Activated naive CD8-positive, alpha-beta T cell (primary cell): Measurements from ENCODE around the gene PAPPA.

Experiments
- H3K27ac Mint-ChIP-seq: one replicate; pipeline ENCODE4 v1.8.0; 2021; ENCODE audit warnings: mixed read lengths
- H3K27me3 Mint-ChIP-seq: one replicate; pipeline ENCODE4 v1.8.0; 2021; ENCODE audit warnings: mixed read lengths
- H3K36me3 Mint-ChIP-seq: one replicate; pipeline ENCODE4 v1.8.0; 2021; ENCODE audit warnings: mixed read lengths
- H3K4me1 Mint-ChIP-seq: one replicate; pipeline ENCODE4 v1.8.0; 2021; ENCODE audit warnings: low read depth, mixed read lengths
- H3K4me3 Mint-ChIP-seq: one replicate; pipeline ENCODE4 v1.8.0; 2021; ENCODE audit warnings: mild to moderate bottlenecking, mixed read lengths
- H3K9me3 Mint-ChIP-seq: one replicate; pipeline ENCODE4 v1.8.0; 2021; ENCODE audit warnings: low read depth, mixed read lengths

The PAPPA gene

DNA sequence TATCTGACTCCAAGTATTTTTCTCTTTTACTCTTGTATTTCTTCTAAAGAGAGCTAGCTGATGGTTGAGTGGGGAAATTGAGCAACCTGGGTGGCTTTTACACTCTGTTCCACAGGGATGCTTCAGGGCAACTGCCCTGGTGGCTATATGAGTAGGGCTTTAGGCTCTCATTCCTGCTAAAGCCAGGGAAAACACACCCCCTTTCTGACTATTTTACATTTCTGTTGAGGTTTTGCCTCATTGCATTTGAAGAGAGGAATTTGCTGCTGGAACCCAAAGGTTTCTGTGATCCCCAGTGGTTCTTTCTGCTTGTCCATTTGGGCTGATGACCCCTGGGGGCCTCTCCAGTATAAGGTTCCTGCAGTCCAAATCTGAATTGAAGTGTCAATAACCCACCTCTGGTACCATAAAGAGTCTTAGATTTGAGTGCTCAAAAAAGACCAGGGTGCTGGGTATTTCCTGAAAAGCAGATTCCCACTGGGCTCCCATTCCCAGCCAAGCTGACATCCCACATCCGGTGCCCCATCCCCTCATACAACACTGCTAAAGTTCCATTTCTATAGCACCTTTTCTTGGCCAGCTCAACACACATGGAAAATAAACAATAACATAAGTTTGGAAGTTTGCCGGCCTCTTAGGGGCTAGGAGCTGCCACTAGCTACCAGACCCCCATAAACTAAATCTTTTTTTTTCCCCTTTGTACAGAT is 59.5 kb downstream of the PAPPA start:
- Mint-ChIP-seq H3K9me3 (peaks cover 8% of the 10 kb centered on the region), H3K27me3 (no peaks in the 10 kb centered on the region), H3K36me3 (no peaks in the 10 kb centered on the region), H3K27ac (no peak overlapping the region), H3K4me3 (no peak overlapping the region), H3K4me1 (no peaks in the 10 kb centered on the region)

DNA sequence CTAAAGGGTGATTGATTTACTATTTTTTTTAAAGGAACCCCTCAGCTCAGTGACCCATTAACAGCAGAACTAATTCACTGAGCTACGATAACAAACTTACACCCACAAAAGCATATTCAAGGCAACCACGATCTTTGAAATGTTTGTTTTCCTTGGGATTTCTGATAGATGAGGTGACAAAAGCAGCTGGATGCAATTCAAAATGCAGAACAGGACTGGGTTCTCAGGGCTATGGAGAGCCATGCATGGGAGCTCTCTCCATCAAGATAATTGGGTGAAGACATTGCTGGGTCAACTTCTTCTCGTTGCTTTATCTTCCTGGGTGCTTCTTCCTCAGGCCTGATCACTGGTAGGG is 60.1 kb downstream of the PAPPA start:
- no peak overlapping the region for H3K27ac Mint-ChIP-seq
- H3K27me3 Mint-ChIP-seq = no peaks in the 10 kb centered on the region
- no peak overlapping the region for H3K4me3 Mint-ChIP-seq
- no peaks in the 10 kb centered on the region for H3K4me1 Mint-ChIP-seq
- H3K9me3 Mint-ChIP-seq = peaks cover 8% of the 10 kb centered on the region
- H3K36me3 Mint-ChIP-seq = no peaks in the 10 kb centered on the region

GRCh38 chr9:116218399-116218798 is 64.8 kb downstream of the PAPPA start:
- no peaks in the 10 kb centered on the region for H3K36me3 Mint-ChIP-seq
- no peak overlapping the region for H3K4me3 Mint-ChIP-seq
- H3K9me3 Mint-ChIP-seq = peaks cover 8% of the 10 kb centered on the region
- no peaks in the 10 kb centered on the region for H3K4me1 Mint-ChIP-seq
- peaks cover 2% of the 10 kb centered on the region for H3K27me3 Mint-ChIP-seq
- H3K27ac Mint-ChIP-seq = no peak overlapping the region

- Mint-ChIP-seq H3K27ac (no peak overlapping the region), H3K36me3 (no peaks in the 10 kb centered on the region), H3K27me3 (peaks cover 2% of the 10 kb centered on the region), H3K9me3 (peaks cover 8% of the 10 kb centered on the region), H3K4me1 (no peaks in the 10 kb centered on the region), H3K4me3 (no peak overlapping the region)
Measured at GRCh38 chr9:116219686-116220085, 66.1 kb downstream of the PAPPA start.

DNA sequence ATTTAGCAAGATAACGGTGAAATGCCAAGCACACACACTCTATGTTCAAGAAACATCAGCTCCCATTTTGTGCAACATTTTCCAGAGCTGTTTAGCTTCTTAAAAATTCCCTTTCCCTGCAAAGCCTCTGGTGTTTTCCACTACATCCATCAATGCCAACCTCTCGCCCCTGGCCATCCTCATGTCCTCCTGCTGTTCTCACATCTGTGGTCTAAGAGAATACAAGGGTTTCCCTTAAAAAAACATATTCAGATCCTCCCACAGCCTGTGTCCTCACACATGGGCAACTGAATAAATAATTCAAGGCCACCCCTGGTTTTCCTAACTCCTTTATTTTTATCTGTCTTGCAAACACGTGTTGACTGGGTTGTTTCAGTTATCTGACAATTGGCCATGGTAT is 70.3 kb downstream of the PAPPA start:
- Mint-ChIP-seq H3K4me1 (no peaks in the 10 kb centered on the region), H3K27ac (no peak overlapping the region), H3K27me3 (peaks cover 2% of the 10 kb centered on the region)

DNA sequence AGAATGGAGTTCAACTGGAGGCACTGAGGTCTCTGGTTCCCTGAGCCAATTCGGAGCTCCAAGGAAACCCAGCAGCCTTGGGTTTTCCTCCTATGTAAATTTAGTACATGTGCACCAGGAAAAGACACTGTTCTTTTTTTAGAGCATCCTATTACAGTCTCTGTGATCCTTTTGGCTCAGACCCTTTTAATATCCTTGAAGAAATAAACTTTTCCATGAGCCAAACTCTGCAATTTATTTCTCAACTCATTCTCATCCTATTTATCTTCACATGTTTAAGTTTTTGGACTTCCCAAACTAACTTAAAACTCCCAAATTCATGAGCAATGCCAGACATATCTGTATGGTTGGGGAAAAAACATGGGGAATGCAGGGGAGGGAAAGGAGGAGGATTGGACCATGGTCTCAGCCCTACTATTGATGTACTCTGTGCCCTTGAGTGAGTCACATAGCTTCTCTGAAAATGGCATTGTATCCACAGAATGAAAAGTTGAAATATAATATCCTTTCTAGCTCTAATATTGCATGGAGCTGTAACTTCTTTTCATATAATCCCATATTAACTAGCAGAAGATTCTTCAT is 76.6 kb downstream of the PAPPA start:
- Mint-ChIP-seq H3K36me3 (no peaks in the 10 kb centered on the region), H3K9me3 (no peaks in the 10 kb centered on the region), H3K4me1 (no peaks in the 10 kb centered on the region), H3K27ac (no peak overlapping the region), H3K27me3 (no peaks in the 10 kb centered on the region), H3K4me3 (no peak overlapping the region)

More for the DNA sequence above, 70.3 kb downstream of the PAPPA start:
- Mint-ChIP-seq H3K4me3 (no peak overlapping the region), H3K36me3 (no peaks in the 10 kb centered on the region), H3K9me3 (no peaks in the 10 kb centered on the region)

- no peak overlapping the region for H3K27ac Mint-ChIP-seq
- no peaks in the 10 kb centered on the region for H3K4me1 Mint-ChIP-seq
- no peaks in the 10 kb centered on the region for H3K9me3 Mint-ChIP-seq
- H3K4me3 Mint-ChIP-seq = no peak overlapping the region
- no peaks in the 10 kb centered on the region for H3K36me3 Mint-ChIP-seq
- H3K27me3 Mint-ChIP-seq = no peaks in the 10 kb centered on the region
Measured at GRCh38 chr9:116232424-116233159, 79.0 kb downstream of the PAPPA start.

DNA sequence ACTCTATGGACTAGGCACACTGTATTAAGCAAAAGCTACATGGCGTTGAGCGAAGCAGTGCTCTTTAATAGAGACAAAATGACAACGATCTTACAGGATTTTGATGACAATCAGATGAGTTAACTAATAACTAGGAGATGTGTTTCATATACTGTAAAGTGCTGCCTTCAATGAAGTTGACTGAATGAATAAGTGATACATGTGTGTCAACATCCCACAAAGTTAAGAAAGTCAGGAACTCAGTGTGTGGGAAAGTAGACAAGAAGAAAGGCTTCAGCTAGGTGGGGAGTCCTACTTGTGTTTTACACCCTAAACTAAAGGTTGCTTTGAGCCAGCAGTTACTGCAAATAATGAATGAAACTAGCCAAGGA is 79.6 kb downstream of the PAPPA start:
- no peaks in the 10 kb centered on the region for H3K36me3 Mint-ChIP-seq
- H3K4me3 Mint-ChIP-seq = no peak overlapping the region
- H3K9me3 Mint-ChIP-seq = no peaks in the 10 kb centered on the region
- H3K27me3 Mint-ChIP-seq = no peaks in the 10 kb centered on the region
- H3K4me1 Mint-ChIP-seq = no peaks in the 10 kb centered on the region
- H3K27ac Mint-ChIP-seq = no peak overlapping the region

- Mint-ChIP-seq H3K4me3 (no peak overlapping the region), H3K27ac (no peak overlapping the region), H3K4me1 (no peaks in the 10 kb centered on the region), H3K9me3 (no peaks in the 10 kb centered on the region), H3K27me3 (no peaks in the 10 kb centered on the region), H3K36me3 (no peaks in the 10 kb centered on the region)
Measured at GRCh38 chr9:116234081-116234480, 80.5 kb downstream of the PAPPA start.

GRCh38 chr9:116236979-116237378 is 83.4 kb downstream of the PAPPA start:
- no peaks in the 10 kb centered on the region for H3K4me1 Mint-ChIP-seq
- H3K36me3 Mint-ChIP-seq = no peaks in the 10 kb centered on the region
- H3K27ac Mint-ChIP-seq = no peak overlapping the region
- H3K27me3 Mint-ChIP-seq = no peaks in the 10 kb centered on the region
- no peaks in the 10 kb centered on the region for H3K9me3 Mint-ChIP-seq
- no peak overlapping the region for H3K4me3 Mint-ChIP-seq

GRCh38 chr9:116237456-116237855 is 83.9 kb downstream of the PAPPA start:
- H3K36me3 Mint-ChIP-seq = no peaks in the 10 kb centered on the region
- H3K4me3 Mint-ChIP-seq = no peak overlapping the region
- H3K27me3 Mint-ChIP-seq = no peaks in the 10 kb centered on the region
- H3K4me1 Mint-ChIP-seq = no peaks in the 10 kb centered on the region
- H3K9me3 Mint-ChIP-seq = no peaks in the 10 kb centered on the region
- no peak overlapping the region for H3K27ac Mint-ChIP-seq

- H3K27ac Mint-ChIP-seq = no peak overlapping the region
- H3K4me3 Mint-ChIP-seq = no peak overlapping the region
- no peaks in the 10 kb centered on the region for H3K36me3 Mint-ChIP-seq
- H3K27me3 Mint-ChIP-seq = no peaks in the 10 kb centered on the region
- H3K4me1 Mint-ChIP-seq = no peaks in the 10 kb centered on the region
- H3K9me3 Mint-ChIP-seq = no peaks in the 10 kb centered on the region
Measured at GRCh38 chr9:116238225-116238624, 84.6 kb downstream of the PAPPA start.

- no peak overlapping the region for H3K27ac Mint-ChIP-seq
- H3K4me3 Mint-ChIP-seq = no peak overlapping the region
Measured at GRCh38 chr9:116238776-116239340, 85.3 kb downstream of the PAPPA start.

DNA sequence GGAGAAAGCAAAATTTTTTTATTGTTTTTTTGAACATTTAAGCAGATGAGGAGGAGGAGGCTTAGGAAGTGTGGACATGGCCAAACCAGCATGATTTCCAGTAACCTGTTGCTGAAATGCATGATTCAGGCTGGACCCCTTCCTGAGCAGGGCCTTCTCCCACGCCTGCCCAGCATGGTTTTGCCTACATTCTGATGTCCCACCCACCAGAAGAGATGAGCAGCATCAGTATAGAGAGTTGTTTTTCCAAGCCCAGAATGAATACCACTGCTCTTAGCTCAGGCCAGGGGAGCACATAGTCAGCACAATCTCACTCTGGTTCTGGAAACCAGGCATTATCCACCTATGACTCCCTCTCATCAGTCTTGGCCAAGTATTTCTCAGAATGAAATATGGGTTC is 90.1 kb downstream of the PAPPA start:
- Mint-ChIP-seq H3K36me3 (no peaks in the 10 kb centered on the region), H3K9me3 (no peaks in the 10 kb centered on the region), H3K4me3 (no peak overlapping the region), H3K27me3 (peaks cover 1% of the 10 kb centered on the region), H3K4me1 (no peaks in the 10 kb centered on the region), H3K27ac (no peak overlapping the region)

More at GRCh38 chr9:116238776-116239340, 85.3 kb downstream of the PAPPA start:
- Mint-ChIP-seq H3K9me3 (no peaks in the 10 kb centered on the region), H3K27me3 (peaks cover 1% of the 10 kb centered on the region), H3K4me1 (no peaks in the 10 kb centered on the region), H3K36me3 (no peaks in the 10 kb centered on the region)

- Mint-ChIP-seq H3K36me3 (no peaks in the 10 kb centered on the region), H3K9me3 (peaks cover 2% of the 10 kb centered on the region), H3K4me3 (no peak overlapping the region), H3K27ac (no peak overlapping the region), H3K4me1 (no peaks in the 10 kb centered on the region), H3K27me3 (peaks cover 1% of the 10 kb centered on the region)
Measured at GRCh38 chr9:116247284-116247683, 93.7 kb downstream of the PAPPA start.
